IPS DF 4.7 (cell line): ENCODE results near the gene APOL2.
"Not testable (repeated sequence)": the region's sequence is repeated elsewhere in the genome, so short reads cannot be mapped to it uniquely, and the experiment has no call there.

Experiments
- DNase-seq: peaks from one replicate; pipeline ENCODE4 v3.0.0-alpha.2; 2013; ENCODE audit warnings: low spot score; ENCODE audit errors: extremely low read depth

APOL2 gene

GRCh38 chr22:36244522-36245391 is 5.4 kb upstream of the APOL2 start:
- DNase-seq, result no peak

DNA sequence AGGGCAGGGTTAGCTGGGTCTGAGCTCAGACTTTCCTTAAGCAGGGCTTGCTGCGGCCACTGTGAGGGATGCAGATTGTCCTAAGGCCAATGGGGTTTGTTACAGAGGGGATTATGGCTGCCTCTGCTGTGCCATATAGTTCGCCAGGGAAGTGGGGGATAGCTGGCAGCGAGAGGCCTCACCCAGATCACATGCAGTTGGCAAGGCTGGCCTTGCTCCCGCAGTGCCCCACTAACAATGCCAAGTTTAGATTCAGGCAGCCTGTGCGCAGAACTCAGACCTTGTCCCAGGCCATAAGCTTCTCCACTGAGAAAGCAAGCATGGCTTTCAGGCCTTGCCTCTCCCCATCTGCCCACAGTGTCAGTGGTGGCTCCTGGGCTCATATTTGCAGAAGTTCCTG is 4.7 kb upstream of the APOL2 start:
- DNase-seq, result no peak

GRCh38 chr22:36239150-36239400 is 252 bp downstream of the APOL2 start:
- no peak for DNase-seq

DNA sequence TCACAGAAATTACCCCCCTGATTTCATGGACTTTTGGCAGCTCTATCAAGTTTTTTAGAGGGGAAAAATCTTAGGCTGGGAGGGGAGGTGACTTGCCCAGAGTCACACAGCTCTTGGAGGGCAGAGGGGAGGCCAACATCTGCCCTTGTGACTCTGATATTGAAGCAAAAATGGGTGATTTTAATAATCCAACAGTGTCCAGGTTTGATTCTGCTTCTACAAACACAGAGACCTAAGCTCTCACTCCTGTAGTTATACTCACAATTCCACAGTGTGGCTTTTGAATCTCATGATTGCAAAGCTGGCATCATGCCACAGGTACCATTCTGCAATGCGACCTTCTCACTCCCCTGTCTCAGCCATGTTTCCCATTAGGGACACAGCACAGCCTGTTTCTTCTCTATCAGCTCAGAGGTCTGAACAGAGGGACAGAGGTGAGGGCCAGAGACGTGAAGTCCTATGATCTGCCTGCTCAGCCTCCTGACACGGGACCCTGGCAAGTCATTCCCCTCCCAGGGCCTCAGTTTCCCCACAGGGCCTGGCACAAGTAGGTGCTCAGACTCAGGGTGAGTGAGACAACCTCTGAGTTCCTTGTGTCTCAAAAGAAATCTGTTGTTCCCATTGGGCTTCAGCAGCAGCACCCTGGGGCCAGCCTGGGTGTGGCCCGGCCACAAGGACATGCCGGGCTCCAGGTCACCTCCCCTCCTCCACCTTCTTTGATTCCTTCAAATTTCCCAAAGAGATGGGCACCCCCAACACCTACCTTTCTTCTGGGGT is 766 bp downstream of the APOL2 start:
- no peak for DNase-seq

DNA sequence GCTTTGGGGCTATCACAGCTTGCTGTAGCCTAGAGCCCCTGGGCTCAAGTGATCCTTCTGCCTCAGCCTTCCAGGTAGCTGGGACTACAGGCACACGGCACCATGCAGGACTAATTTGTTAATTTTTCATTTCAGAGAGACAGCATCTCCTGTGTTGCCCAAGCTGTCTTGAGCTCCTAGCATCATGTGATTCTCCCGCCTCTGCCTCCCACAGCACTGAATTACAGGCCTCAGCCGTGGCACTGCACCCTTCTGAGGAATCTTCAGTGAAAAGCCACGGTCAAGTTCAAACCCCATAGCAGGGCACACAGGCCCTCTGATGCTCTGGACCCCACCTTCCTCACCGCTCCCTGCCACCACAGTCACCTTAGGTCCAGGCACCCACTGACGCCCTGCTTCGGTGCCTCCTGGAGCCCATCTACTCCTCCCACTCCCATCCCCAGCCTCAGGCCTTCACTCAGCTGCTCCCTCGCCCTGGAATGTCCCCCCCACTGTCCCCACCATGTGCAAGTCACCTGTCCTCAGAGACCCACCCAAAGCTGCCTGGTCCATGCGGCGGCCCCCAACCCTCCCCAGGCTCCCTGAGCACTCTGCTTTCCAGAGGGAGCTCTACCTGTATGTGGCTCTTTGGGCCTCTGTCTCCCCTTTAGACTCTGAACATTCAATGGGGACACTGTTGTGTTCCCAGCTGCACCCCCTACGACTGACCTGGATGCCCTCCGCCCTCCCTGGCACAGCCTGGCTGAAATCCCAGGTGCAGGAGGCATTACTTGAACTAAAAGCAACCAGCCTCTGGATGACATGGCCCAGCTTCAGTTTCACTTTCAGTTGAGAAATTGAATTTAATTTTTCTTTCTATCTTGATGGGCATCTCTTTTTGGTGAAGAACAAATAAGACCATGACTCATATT is 1.6 kb downstream of the APOL2 start:
- no peak for DNase-seq

- DNase-seq, result no peak
These were observed 2.7 kb downstream of the APOL2 start for GRCh38 chr22:36236388-36237319.

GRCh38 chr22:36235585-36235984 is 3.7 kb downstream of the APOL2 start:
- DNase-seq, result no peak

- DNase-seq, result no peak
These were observed 4.4 kb downstream of the APOL2 start for GRCh38 chr22:36234919-36235318.

- no peak for DNase-seq
These were observed 5.1 kb downstream of the APOL2 start for GRCh38 chr22:36234213-36234612.

DNA sequence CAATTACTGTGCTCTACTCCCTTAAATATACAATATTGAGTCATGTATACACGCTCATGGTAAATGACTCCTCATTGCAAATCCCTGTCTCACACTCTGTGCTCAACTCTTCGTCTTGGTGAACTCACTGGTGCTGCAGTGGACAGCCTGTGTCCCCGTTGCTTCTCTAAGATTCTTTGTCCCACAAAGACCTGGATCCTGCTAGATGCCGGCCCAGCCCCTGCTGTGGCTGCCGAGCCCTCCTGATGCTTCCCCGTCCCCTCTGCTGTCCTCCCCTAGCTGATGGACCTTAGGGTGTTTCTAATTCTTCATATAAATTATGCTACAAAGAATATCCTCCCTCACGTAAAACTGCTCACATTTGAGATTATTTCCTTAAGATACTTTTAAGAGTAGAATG is 5.5 kb downstream of the APOL2 start:
- DNase-seq, result no peak

GRCh38 chr22:36232715-36233401 is 6.5 kb downstream of the APOL2 start:
- no peak for DNase-seq

DNA sequence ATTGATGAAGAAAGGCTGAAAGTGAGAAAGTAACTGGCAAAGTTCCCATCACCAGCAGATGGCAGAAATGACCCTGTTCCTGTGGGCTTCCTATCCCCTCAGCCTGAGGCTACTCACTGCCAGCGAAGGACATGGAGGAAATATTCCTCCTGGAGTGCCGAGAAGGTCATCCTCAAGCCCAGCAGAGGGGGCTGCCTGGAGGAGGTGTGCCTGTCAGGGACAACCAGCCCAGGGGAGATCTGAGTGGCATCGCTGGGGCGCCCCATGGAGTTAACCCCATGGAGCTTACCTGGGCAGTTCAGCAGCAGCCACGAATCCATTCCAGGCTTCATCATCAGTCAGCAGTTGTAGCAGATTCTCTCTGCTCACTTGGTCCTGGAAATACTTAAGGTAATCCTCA is 8.3 kb downstream of the APOL2 start:
- DNase-seq, result not testable (repeated sequence)

- not testable (repeated sequence) for DNase-seq
These were observed 9.7 kb downstream of the APOL2 start for GRCh38 chr22:36229649-36230048.

DNA sequence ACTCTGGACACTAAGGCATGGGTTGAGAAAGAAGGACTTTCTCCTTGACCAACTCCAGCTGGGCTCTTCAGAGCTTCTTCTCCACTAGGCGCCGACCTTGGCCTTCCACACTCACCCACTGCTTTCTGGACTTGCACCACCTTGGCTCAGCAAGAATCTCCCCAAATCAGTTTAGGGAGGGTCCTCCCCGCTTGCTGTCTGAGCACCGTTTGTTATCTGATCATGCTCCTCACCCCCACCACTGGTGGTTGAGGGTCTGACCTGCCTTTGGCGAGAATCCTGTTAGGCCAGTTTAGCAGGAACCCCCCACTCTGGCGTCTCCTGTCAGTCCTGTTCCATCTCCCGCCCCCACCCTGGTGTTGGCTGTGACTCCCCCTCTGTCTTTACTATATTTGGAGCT is 10.4 kb downstream of the APOL2 start:
- no peak for DNase-seq

- DNase-seq, result not testable (repeated sequence)
These were observed 11.0 kb downstream of the APOL2 start for GRCh38 chr22:36228369-36228768.

DNA sequence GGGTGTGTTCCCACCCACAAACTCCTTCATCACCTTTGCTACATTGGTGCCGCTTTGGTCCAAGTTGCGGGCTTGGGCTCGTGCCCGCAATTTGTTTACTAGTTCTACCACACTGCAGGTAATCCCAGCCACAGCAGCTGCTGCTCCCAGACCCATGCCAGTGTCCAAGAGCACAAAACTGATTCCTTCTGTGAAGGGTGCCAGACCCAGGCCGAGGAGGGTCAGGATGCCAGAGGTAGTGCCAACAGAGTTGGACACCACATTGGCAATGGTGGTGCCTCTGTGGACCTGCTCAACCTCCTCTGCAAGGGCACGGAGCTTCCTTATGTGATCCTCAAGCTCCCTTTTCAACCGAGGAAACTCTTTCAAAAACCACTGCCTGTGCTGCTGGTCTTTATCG is 11.5 kb downstream of the APOL2 start:
- no peak for DNase-seq

- no peak for DNase-seq
These were observed 11.9 kb downstream of the APOL2 start for GRCh38 chr22:36227396-36227795.

DNA sequence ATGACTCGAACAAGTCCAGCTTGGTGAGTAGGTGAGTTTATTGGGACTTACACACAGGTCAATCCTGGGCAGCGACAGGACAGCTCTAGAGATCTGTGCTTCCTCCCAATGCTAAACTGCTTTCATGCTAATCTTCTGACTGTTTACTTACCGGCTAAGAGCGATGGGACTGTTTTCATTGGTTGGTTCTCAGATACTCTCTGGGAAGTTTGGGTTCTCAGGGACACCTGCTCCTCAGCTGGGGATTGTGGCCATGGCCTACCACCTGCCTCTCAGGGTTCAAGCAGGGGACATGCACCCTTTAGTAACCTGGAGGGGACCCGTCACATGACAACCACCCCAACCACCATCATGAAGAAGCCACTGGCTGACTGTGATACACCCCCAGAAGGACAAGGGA is 13.1 kb downstream of the APOL2 start:
- no peak for DNase-seq

DNA sequence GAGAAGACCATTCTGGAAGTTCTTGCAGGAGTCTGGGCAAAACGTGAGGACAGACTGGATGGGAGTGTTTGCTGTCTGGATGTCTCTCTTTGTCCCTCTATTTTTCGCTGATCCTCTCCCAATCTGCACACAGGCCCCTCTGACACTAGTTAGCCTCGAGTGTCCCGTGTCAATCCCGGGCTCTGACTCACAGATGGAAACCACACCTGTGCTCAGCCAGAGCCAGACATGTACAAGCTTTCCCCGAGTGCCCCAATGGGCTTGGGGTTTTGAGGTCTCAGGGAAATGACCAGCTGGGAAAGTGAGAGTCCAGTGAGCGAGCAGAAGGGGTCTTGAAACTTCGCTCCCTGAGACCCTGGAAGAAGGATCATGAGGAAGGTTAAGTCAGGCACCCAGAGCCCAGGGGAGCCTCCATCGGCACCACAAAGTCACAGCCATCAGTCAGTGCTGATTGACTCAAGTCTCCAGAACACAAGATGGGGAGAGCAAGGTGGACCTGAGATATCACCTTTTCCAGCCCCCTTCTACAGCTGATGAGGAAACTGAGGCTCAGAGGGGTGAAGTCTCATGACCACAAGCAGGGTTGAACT is 13.9 kb downstream of the APOL2 start:
- no peak for DNase-seq

DNA sequence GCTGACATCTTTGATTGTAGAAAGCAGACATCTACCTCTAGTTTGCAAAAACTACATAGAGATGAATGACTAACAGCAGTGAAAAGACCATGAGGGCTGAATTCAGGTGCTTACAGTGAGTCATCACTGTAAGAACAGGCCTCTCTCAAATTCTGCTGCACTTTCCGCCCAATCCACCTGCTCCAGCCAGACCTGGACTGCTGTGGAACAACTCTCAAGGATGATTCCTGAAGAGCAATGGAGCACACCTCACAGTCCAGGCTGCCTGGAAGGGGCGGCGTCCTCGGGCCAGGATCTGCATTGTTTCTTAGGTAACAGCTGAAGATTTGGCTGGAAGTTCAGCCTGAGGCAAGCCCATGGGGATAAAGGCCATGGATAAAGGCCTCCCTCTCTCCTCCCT is 15.1 kb downstream of the APOL2 start:
- DNase-seq, result no peak
